Psoas muscle (tissue), 8 donors: ENCODE measurements around the gene EFHC1. TPM values are rescaled to one million over a fixed set of nuclear protein-coding genes. Genes with fewer than 3 reads are reported as not detected.

Experiments used
- ATAC-seq, 4 donors: fragments of 200-7000 bp; cut with Tn5 transposase; one replicate each; pipeline ENCODE4 v1.9.1; 2020; ENCODE audit warnings: moderate library complexity in 3 of 4, mild to moderate bottlenecking in 2 of 4
- DNase-seq, 2 donors: peaks; one replicate each; pipeline ENCODE4 v3.0.0-alpha.2; 2020
- H3K27ac ChIP-seq: fragments of 200-600 bp; one replicate; pipeline ENCODE4 v1.8.0; 2022
- H3K27me3 ChIP-seq, 3 donors: fragments of 200-600 bp in 1 of 3; one replicate each; pipeline versions ENCODE4 v1.6.1 to v1.8.0; 2013 to 2022; ENCODE audit warnings: low read length in 2 of 3, mild to moderate bottlenecking in 2 of 3, moderate library complexity in 1 of 3; ENCODE audit not compliant: insufficient read depth in 3 of 3
- H3K36me3 ChIP-seq, 2 donors: fragments of 200-600 bp in 1 of 2; one replicate each; pipeline versions ENCODE4 v1.6.1 to v1.8.0; 2013 to 2022; ENCODE audit warnings: low read depth in 1 of 2, mild to moderate bottlenecking in 1 of 2, moderate library complexity in 1 of 2; ENCODE audit not compliant: insufficient read depth in 1 of 2
- H3K4me1 ChIP-seq: fragments of 200-600 bp; one replicate; pipeline ENCODE4 v1.8.0; 2022
- H3K4me3 ChIP-seq: fragments of 200-600 bp; one replicate; pipeline ENCODE4 v1.8.0; 2022; ENCODE audit warnings: mild to moderate bottlenecking
- H3K9me3 ChIP-seq: fragments of 200-600 bp; one replicate; pipeline ENCODE4 v1.8.0; 2022
- CTCF ChIP-seq: fragments of 200-600 bp; IDR thresholded peaks from one replicate; pipeline ENCODE4 v1.8.0; 2022; ENCODE audit warnings: antibody characterized with exemption
- WGBS, 3 donors: extraction: QIAGEN DNeasy Blood & Tissue Kit; methylation state at CpG; one replicate each; pipeline versions ENCODE4 v1.1.6 to v1.1.7; 2013; 5-methylcytosine and 5-hydroxymethylcytosine counted together
- intact Hi-C, 2 donors: fragments of 100-400 bp; cut with DNase I; formaldehyde crosslinking; loops; one replicate each; pipeline versions ENCODE4 v1.11.0 to v1.14.2; 2022
- polyA plus RNA-seq, 3 donors: library from polyadenylated mRNA; stranded (reverse); fragments of 200-250 nt; gene quantifications; one replicate each; pipeline ENCODE4 v1.2.3, GENCODE V29; 2013
- total RNA-seq, 4 donors: library from RNA; stranded (reverse); fragmentation: NEBNext Ultra II Directional in 2 of 4; extraction: Animal tissue kit (Norgen Biotek cat#: 25700) in 2 of 4; gene quantifications; one replicate each; pipeline versions ENCODE4 v1.2.1 to v1.2.4, GENCODE V29; 2021 to 2023
- donor health status: healthy with polysubstance abuse.
- donor health status: DM: no; HTN: no; CAD: no; lungs with moderate emphysema.
- donor health status: Bipolar disorder and iron deficiency.
- donor health status: healthy.
- donor health status: DM: yes; HTN: yes; CAD: no.
- donor health status: DM: no; HTN: no; CAD: no.
- donor health status: DM: no; HTN: no; CAD: no.
- donor health status: DM: yes; HTN: yes; CAD: no.

Gene EFHC1
- total and polyA plus RNA-seq, 7 donors = 1.5 to 3.9 (median 2.0) TPM

GRCh38 chr6:52415917-52416628 lies 4.1 kb upstream of the EFHC1 start:
- Histone ChIP-seq H3K36me3 (no peaks in the 10 kb centered on the region), H3K27ac (no peak overlapping the region), H3K9me3 (no peaks in the 10 kb centered on the region), H3K4me3 (no peak overlapping the region), H3K27me3 (no peaks in the 10 kb centered on the region), H3K4me1 (no peaks in the 10 kb centered on the region)
- no peak for ATAC-seq
- WGBS, 3 donors = 67 to 68% (median 67%) methylated on average over 6 of the region's 6 CpGs
- intact Hi-C loops = loop anchor here (1.0 to 10.0 kb wide), 5 partner anchors 181 to 579 kb away; partner anchors contain the start of gene GSTA4 (in 1 of the 2)
- no peak for TF ChIP-seq CTCF
- DNase-seq = no peak

GRCh38 chr6:52416629-52417151 lies 3.5 kb upstream of the EFHC1 start:
- TF ChIP-seq CTCF = peak; percentile 83
- DNase-seq (no peak), ATAC-seq (peak; percentile 29 to 47 (median 41))
- 0 to 4% (median 0%) methylated on average over 1 of the region's 1 CpG for WGBS, 3 donors
- no peaks in the 10 kb centered on the region for H3K9me3 ChIP-seq
- no peak overlapping the region for H3K4me3 ChIP-seq
- no peaks in the 10 kb centered on the region for H3K27me3 ChIP-seq
- H3K4me1 ChIP-seq = no peaks in the 10 kb centered on the region
- intact Hi-C loops = loop anchor here (1.0 to 10.0 kb wide), 4 partner anchors 181 to 578 kb away; partner anchors contain the start of gene GSTA4 (in 1 of the 2)
- no peaks in the 10 kb centered on the region for H3K36me3 ChIP-seq
- H3K27ac ChIP-seq = no peak overlapping the region

GRCh38 chr6:52417675-52418111 lies 2.4 kb upstream of the EFHC1 start:
- Histone ChIP-seq H3K9me3 (no peaks in the 10 kb centered on the region), H3K4me1 (no peaks in the 10 kb centered on the region), H3K27me3 (no peaks in the 10 kb centered on the region), H3K36me3 (no peaks in the 10 kb centered on the region), H3K27ac (no peak overlapping the region), H3K4me3 (no peak overlapping the region)
- 53 to 62% (median 60%) methylated on average over 5 of the region's 5 CpGs for WGBS, 3 donors
- no peak for TF ChIP-seq CTCF
- ATAC-seq (no peak), DNase-seq (no peak)
- intact Hi-C loops = loop anchor here (2.0 to 10.0 kb wide), 4 partner anchors 81 to 577 kb away; partner anchors contain the start of gene GSTA4 (in 1 of the 2)

- Histone ChIP-seq H3K9me3 (no peaks in the 10 kb centered on the region), H3K4me3 (no peak overlapping the region), H3K4me1 (no peaks in the 10 kb centered on the region), H3K27ac (no peak overlapping the region), H3K27me3 (no peaks in the 10 kb centered on the region), H3K36me3 (no peaks in the 10 kb centered on the region)
- no peak for DNase-seq
- TF ChIP-seq CTCF = no peak
- ATAC-seq = no peak
- intact Hi-C loops = loop anchor here (2.0 to 10.0 kb wide), 3 partner anchors 80 to 576 kb away; partner anchors contain the start of gene GSTA4 (in 1 of the 2)
- 70 to 88% (median 78%) methylated on average over 2 of the region's 2 CpGs for WGBS, 3 donors
Observed at GRCh38 chr6:52418606-52419005, 1.5 kb upstream of the EFHC1 start.
